ENCODE measurements around the gene CTIF.

CTIF gene

GRCh38 chr18:48896875-48897511, 358.2 kb downstream of the CTIF start:
- no peak for DNase-seq (ENCODE audit: low read depth, low spot score)

DNA sequence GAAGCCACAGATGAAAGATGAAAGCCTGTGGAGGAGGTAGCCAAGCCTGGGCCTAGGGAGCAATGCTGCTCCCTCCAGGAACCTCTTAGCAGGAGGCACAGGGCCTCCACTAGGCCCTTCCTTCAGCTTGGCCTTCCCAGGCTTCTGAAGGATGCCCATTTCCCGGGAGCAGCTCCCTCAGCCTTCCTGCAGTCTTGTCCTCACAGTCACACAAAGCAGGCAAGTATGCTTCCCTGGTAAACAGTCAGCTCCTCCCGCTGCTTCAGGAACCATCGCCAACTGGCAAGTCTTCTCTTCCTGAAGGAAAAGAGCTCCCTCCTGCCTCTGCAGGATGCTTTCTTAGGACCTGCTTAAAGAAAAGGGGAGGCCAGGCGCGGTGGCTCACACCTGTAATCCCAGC, 358.7 kb downstream of the CTIF start:
- DNase-seq (ENCODE audit: low read depth, low spot score) = no peak

DNA sequence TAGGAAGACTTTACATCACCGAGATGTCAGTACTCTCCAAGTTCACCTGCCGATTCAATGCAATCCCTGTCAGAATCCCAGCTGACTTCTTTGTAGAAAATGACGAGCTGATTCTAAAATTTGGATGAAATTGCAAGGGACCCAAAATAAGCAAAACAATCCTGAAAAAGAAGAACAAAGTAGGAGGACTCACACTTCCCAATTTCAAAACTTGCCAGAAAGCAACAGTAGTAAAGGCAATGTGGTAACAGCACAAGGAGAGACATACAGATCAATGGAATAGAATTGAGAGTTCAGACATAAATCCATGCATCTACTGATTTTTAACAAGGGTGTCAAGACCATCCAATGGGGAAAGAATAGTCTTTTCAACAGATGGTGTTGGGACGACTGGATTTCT, 359.7 kb downstream of the CTIF start:
- DNase-seq (ENCODE audit: low read depth, low spot score) = no peak

DNA sequence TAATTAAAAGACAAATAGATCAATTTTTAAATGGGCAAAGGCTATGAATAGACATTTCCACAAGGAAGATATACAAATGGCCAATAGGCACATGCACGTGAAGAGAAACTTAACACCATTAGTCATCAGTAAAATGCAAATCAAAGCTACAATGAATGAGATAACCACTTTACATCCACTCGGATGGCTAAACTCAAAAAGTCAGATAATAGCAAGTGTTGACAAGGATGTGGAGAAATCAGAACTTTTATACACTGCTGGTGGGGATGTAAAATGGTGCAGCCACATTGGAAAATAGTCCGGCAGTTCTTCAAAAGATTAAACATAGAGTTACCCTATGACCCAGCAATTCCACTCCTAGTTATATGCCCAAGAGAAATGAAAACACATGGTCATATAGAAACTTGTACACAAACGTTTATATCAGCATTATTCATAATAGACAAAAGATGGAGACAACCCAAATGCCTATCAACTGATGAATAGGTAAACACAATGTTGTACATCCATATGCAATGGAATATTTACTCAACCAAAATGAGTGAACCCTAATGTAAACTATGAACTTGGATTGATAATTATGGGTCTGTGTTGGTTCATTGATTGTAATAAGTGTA, 360.8 kb downstream of the CTIF start:
- no peak for DNase-seq (ENCODE audit: low read depth, low spot score)

DNA sequence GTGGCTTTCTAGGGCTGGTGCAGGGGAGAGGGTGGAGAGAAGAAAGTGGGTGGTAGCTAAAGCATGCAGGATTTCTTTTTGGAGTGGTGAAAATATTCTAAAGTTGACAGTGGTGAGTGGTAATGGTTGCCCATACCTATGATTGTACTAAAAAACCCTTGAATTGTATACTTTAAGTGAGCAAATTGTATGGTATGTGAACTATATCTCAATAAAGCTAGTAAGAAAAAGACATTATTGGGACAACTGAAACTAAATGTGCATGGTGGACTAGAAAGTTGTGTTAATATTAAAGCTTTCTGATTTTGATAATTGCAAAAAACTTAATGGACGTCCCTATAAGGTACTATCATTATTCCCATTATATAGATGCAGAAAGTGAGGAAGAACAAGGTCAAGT, 361.6 kb downstream of the CTIF start:
- no peak for DNase-seq (ENCODE audit: low read depth, low spot score)

GRCh38 chr18:48901145-48902022, 362.6 kb downstream of the CTIF start:
- DNase-seq (ENCODE audit: low read depth, low spot score) = no peak

GRCh38 chr18:48902023-48902855, 363.4 kb downstream of the CTIF start:
- DNase-seq (ENCODE audit: low read depth, low spot score) = peak; percentile 90

DNA sequence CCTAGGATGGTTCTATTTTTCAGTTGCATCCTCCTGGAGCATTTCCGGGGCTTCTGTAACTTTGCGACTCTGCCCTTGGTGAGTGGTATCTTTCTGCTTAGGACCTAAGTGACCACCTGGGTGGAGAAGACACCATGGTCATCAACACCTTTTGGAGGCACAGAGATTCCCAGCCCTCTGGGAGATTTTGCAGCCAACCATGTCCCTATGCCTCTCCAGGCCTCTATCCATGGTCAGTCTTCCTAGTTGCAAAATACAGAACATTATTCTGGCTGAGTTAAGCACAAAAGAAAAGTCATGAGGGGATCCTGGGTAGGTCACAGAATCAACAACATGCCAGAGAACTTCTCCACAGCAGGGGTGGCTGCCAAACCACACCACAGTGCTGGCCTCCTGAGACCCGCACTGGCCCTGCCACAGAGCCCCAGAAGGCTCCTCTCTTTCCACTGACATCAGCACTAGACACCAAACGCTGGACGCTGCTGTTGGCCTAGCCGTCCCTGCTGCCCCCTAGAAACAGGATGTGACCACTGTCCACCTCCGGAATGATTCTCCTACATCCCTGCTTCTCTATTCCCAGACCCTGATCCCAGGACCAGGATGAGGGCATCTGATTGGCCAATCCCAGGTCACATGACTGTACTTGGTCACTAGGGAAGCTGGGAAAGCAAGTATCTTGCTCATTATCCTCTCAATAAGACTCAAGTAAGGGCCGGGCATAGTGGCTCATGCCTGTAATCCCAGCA, 364.2 kb downstream of the CTIF start:
- DNase-seq (ENCODE audit: low read depth, low spot score) = peak; percentile 80

- no peak for DNase-seq (ENCODE audit: low read depth, low spot score)
Measured at GRCh38 chr18:48904091-48904490, 365.3 kb downstream of the CTIF start.

GRCh38 chr18:48904847-48905394, 366.1 kb downstream of the CTIF start:
- DNase-seq (ENCODE audit: low read depth, low spot score) = no peak

- DNase-seq (ENCODE audit: low read depth, low spot score) = no peak
Measured at GRCh38 chr18:48905513-48905912, 366.7 kb downstream of the CTIF start.

GRCh38 chr18:48908916-48909315, 370.1 kb downstream of the CTIF start:
- no peak for DNase-seq (ENCODE audit: low read depth, low spot score)

DNA sequence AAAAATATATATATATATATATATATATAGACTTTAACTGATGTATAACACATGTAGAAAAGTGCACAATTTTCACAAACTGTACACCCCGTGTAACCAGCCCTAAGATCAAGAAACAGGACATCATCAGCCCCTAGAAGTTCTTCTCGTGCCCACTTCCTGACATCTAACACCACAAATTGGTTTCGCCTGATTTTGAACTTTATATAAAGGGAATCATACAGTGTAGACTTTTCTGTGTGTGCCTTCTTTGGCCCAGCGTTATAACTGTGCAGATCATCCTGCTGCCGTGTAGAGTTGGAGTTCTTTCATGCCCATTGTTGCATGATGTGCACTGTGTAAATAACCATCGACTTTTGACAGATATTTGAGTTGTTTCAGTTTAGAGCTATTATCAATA, 370.9 kb downstream of the CTIF start:
- DNase-seq (ENCODE audit: low read depth, low spot score) = no peak

DNA sequence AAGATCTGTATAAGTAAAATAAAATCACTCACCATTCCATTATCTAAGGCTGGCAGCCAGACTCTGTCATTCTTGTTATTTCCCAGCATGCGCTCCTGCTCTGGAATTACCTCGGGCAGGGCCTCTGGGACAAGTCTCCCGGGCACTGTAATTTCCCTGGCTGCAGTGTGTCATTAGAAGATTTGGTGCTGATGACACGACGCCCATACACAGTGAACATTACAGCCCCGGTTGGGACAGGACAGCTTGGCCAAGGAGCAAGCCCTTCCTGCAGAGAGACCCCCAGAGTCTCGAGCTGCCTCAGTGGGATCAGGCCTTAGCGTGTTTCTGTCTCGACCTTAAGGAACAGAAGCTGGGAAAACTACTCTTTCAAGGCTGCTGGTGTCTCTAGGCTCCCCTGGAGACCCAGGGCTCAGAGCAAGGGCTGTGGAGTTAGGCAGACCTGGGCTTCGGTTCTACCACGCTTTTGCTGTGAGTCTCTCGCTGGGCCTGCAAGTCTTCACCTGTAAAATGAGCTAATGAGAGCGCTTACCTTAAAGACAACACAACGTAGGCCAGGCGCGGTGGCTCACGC, 372.2 kb downstream of the CTIF start:
- no peak for DNase-seq (ENCODE audit: low read depth, low spot score)

Measured in smooth muscle cell of the brain vasculature (primary cell).